ENCODE results near the gene FOXP4. TPM values are rescaled to one million over a fixed set of nuclear protein-coding genes. Genes with fewer than 3 reads are reported as not detected.

FOXP4 gene
- total RNA-seq, 1 donor from 2014 or later, result 26.9 TPM

DNA sequence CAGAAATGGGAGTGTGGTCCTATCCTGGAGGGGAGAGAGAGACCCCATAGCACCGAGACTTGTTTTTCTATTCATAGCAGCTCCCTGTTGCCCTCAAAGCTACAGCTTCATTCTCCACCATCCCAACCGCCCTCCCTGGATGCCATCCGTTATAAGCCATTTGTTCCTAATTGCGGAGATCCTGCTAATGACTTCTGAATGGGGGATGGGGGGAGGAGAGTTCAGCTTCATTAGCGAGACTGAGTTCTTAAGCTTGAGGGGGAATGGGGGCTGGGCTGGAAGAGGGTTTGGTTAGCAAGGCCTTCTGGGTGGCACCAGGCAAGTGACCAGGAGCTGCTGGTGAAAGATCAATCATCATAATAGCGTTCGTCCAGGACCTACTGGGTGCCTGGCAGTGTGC is 27.1 kb downstream of the FOXP4 start:
- TF ChIP-seq, protein P1, sequence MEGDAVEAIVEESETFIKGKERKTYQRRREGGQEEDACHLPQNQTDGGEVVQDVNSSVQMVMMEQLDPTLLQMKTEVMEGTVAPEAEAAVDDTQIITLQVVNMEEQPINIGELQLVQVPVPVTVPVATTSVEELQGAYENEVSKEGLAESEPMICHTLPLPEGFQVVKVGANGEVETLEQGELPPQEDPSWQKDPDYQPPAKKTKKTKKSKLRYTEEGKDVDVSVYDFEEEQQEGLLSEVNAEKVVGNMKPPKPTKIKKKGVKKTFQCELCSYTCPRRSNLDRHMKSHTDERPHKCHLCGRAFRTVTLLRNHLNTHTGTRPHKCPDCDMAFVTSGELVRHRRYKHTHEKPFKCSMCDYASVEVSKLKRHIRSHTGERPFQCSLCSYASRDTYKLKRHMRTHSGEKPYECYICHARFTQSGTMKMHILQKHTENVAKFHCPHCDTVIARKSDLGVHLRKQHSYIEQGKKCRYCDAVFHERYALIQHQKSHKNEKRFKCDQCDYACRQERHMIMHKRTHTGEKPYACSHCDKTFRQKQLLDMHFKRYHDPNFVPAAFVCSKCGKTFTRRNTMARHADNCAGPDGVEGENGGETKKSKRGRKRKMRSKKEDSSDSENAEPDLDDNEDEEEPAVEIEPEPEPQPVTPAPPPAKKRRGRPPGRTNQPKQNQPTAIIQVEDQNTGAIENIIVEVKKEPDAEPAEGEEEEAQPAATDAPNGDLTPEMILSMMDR (IDR thresholded peaks at IDR 0.05), result no peak
- Mint-ChIP-seq H3K4me1 (ENCODE audit: unreplicated experiment) (peaks cover 33% of the 10 kb centered on the region), H3K27ac (ENCODE audit: unreplicated experiment) (no peak overlapping the region), H3K4me3 (ENCODE audit: unreplicated experiment) (no peak overlapping the region), H3K9me3 (ENCODE audit: unreplicated experiment) (no peaks in the 10 kb centered on the region), H3K36me3 (ENCODE audit: unreplicated experiment) (peaks cover 10% of the 10 kb centered on the region), H3K27me3 (ENCODE audit: unreplicated experiment) (no peaks in the 10 kb centered on the region)
- DNase-seq (ENCODE audit: extremely low spot score, unreplicated experiment), result no peak

DNA sequence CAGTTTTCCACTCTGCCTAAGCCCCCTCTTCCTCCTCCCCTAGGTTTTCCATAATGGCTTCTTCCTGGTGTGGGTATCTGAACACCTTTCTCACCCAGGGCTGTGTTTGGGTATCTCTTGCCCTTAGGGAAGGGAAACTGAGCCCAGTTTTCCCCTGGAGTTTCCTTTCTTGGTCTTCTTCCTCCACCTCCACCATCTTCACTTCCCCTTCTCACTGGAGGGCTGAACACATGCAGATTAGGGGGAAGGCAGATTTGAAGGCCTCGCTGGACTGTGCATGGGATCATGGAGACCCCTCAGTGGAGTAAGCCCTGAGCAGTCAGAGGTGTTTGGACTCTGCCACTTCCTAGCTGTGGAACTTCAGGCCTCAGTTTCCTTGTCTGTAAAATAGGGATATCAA is 27.8 kb downstream of the FOXP4 start:
- TF ChIP-seq, protein P1 (IDR thresholded peaks at IDR 0.05), result no peak
- Mint-ChIP-seq H3K27ac (ENCODE audit: unreplicated experiment) (no peak overlapping the region), H3K9me3 (ENCODE audit: unreplicated experiment) (no peaks in the 10 kb centered on the region), H3K27me3 (ENCODE audit: unreplicated experiment) (no peaks in the 10 kb centered on the region), H3K4me1 (ENCODE audit: unreplicated experiment) (peaks cover 39% of the 10 kb centered on the region), H3K36me3 (ENCODE audit: unreplicated experiment) (peaks cover 6% of the 10 kb centered on the region), H3K4me3 (ENCODE audit: unreplicated experiment) (no peak overlapping the region)
- no peak for DNase-seq (ENCODE audit: extremely low spot score, unreplicated experiment)

DNA sequence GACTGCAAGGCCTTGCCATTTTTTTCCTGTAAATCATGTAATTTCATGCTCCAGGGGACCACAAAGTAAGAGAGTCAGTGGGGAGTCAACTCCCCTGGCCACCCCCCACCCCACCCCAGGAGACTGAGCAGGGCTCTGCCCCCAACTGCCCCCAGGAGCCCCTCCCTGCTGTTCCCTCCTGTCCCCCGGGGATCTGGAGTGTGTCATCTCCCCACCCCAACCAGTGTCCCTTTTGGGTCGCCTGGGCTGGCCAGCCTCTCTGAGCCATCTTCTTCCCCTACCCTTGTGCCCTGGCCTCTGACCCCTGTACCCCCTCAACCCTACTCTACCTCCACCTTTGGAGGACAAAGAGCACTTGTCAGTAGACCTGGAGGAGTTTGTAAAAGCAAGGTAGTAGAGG is 29.4 kb downstream of the FOXP4 start:
- H3K36me3 Mint-ChIP-seq (ENCODE audit: unreplicated experiment), result peaks cover 6% of the 10 kb centered on the region
- no peak for DNase-seq (ENCODE audit: extremely low spot score, unreplicated experiment)
- TF ChIP-seq, protein P1 (IDR thresholded peaks at IDR 0.05), result no peak
- H3K4me3 Mint-ChIP-seq (ENCODE audit: unreplicated experiment), result no peak overlapping the region
- H3K4me1 Mint-ChIP-seq (ENCODE audit: unreplicated experiment), result peaks cover 49% of the 10 kb centered on the region
- H3K27me3 Mint-ChIP-seq (ENCODE audit: unreplicated experiment), result no peaks in the 10 kb centered on the region
- H3K9me3 Mint-ChIP-seq (ENCODE audit: unreplicated experiment), result no peaks in the 10 kb centered on the region
- no peak overlapping the region for H3K27ac Mint-ChIP-seq (ENCODE audit: unreplicated experiment)

DNA sequence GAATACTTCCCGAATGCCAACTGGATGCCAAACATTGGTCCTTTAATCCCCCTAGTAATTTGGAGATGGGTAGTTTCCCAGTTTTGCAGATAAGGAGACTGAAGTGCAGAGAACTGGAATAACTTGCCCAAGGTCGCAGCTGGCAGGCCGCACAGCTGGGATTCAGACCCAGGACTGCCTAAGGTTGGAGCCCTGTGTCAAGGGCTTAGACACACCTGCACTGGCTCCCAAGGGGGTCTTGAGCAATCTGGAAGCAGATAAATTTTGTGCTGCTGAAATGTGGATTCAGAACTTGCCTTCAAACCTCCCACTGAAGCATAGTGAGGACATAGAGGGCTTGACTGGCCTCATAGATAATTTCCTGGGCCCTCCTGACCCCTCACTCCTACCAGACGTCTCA is 30.5 kb downstream of the FOXP4 start:
- H3K9me3 Mint-ChIP-seq (ENCODE audit: unreplicated experiment), result no peaks in the 10 kb centered on the region
- H3K4me1 Mint-ChIP-seq (ENCODE audit: unreplicated experiment), result peaks cover 53% of the 10 kb centered on the region
- DNase-seq (ENCODE audit: extremely low spot score, unreplicated experiment), result no peak
- H3K27ac Mint-ChIP-seq (ENCODE audit: unreplicated experiment), result no peak overlapping the region
- H3K27me3 Mint-ChIP-seq (ENCODE audit: unreplicated experiment), result no peaks in the 10 kb centered on the region
- TF ChIP-seq, protein P1 (IDR thresholded peaks at IDR 0.05), result no peak
- H3K36me3 Mint-ChIP-seq (ENCODE audit: unreplicated experiment), result peaks cover 6% of the 10 kb centered on the region
- no peak overlapping the region for H3K4me3 Mint-ChIP-seq (ENCODE audit: unreplicated experiment)

DNA sequence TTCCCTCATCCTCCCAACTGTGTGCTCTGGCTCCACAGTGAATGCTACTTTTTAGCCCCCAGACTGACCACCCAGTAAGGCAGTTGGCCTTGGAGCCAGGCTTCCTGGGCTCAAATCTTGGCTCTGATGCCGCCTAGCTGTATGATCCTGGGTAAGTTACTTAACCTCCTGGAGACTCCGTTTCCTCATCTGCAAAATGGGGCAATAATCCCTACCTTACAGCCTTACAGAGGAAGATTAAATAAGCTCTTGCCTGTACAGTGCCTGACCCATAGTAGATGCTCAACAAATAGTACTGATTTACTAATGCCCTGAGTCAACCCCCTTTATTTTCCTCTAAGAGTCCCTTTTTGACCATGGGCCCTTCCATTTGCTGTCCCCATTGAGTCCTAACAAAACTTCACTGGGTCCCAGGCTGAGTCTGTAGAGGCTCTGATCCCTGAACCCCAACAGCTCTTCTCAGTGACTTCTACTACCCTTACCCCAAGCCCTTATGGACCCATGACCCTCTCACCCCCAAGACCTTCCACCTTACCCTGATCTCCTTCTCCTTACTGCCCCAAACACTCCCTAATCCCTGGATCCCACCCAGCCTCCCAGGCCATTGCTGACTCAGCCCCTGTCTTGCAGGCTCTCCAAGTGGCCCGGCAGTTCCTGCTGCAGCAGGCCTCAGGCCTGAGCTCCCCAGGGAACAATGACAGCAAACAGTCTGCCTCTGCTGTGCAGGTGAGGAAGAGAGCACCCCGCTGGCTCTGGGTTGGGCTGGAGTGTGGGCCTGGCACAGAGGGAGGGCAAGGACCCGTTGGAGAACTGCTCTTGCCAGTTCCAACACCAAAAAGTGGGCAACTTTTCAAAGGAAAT is 31.4 kb downstream of the FOXP4 start:
- H3K9me3 Mint-ChIP-seq (ENCODE audit: unreplicated experiment), result no peaks in the 10 kb centered on the region
- H3K4me3 Mint-ChIP-seq (ENCODE audit: unreplicated experiment), result no peak overlapping the region
- TF ChIP-seq, protein P1 (IDR thresholded peaks at IDR 0.05), result no peak
- no peaks in the 10 kb centered on the region for H3K27me3 Mint-ChIP-seq (ENCODE audit: unreplicated experiment)
- peaks cover 51% of the 10 kb centered on the region for H3K4me1 Mint-ChIP-seq (ENCODE audit: unreplicated experiment)
- H3K27ac Mint-ChIP-seq (ENCODE audit: unreplicated experiment), result peak overlapping the region; percentile 77
- DNase-seq (ENCODE audit: extremely low spot score, unreplicated experiment), result no peak
- peaks cover 6% of the 10 kb centered on the region for H3K36me3 Mint-ChIP-seq (ENCODE audit: unreplicated experiment)

Measured in osteocyte (in vitro differentiated cells).